ENCODE measurements around the gene NCAN. TPM values are rescaled to one million over a fixed set of nuclear protein-coding genes. Genes with fewer than 3 reads are reported as not detected.

Gene NCAN
- not detected in 2 replicates for total RNA-seq

DNA sequence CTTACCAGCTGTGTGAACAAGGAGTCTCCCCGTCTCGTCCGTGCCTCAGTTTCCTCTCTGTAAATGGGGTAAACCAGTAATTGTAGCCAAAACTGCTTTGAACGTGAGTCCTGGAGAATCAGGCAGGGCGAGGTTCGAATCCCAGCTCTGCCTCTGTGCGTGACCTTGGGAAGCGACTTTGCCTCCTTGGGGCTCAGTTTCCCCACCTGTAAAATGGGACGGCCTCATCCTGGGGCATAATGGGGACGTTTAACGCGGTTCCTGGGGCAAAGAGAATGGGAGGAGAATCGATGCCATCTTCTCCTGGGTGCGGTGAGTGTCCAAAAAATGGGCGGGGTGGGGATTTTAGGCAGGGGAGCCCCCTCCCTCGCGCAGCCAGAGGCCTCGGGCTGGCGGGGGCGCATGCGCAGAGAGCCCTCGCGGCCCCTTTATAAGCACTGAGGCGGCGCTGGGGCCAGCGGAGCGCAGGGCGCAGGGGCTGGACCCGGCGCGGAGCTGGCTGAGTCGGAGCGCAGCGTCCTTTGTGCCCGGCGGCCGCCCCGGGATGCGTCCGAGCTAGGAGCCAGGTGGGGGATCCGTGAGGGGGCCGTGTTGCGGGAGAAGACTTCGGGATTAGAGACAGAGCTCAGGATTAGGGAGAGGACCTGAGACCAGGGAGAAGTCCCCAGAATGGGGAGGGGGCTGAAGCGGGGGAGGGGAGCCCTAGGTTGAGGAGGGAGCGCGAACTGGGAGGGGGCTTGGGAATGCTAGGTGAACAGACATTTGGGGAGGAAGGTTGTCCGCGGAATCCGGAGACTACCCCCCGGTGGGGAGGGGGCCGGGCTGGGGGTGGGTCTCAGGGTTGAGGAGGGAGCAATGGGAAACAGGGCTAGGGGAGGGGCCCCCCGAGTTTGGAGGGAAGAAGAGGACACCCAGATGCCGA is at the start of gene NCAN:
NCAN (plus strand) TSS at position 460 of the 922 bp plus-strand sequence. CDS start 4,996 bp downstream, outside the sequence.

DNA sequence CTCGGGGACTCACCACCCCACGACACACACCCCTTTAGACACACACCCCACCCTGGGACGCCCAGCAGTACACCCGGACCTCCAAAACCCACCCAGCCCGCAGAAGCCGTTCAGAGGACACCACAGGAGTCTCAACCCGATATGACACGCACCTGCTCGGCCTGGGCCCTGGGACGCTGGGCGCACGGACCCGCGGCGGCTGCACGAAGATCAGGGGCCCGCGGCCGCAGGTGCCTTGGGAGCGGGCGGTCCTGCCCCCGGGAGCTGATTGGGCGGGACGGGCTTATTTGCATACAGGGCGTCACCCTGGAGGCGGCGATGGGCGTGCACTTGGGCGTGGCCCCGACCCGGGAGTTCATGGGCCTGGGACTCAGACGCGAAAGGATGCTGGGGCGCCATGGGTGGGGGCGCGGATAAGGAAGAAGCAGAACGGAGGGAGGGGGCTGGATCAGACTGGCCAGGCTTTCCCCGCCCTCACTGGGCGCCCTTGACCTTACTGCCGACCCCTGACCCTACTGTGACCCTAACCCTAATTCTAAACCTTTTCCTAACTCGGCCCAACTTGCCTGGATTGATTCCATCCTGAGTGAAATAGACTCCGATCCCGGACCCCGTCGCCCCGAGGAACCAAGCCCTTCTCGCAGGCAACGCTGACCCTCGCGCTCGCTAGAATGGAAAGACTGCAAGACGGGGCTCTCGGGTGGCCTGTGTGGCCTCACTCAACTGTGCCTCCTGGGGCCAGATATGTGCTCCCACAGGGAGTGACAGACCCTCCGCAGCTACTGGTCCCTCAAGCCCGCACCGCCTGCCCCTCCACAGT is 41.5 kb upstream of the NCAN start, which contains the start of gene MEF2B:
MEF2B (minus strand) TSS at position 211 of the 820 bp plus-strand sequence. CDS start 19,528 bp downstream, outside the sequence.

DNA sequence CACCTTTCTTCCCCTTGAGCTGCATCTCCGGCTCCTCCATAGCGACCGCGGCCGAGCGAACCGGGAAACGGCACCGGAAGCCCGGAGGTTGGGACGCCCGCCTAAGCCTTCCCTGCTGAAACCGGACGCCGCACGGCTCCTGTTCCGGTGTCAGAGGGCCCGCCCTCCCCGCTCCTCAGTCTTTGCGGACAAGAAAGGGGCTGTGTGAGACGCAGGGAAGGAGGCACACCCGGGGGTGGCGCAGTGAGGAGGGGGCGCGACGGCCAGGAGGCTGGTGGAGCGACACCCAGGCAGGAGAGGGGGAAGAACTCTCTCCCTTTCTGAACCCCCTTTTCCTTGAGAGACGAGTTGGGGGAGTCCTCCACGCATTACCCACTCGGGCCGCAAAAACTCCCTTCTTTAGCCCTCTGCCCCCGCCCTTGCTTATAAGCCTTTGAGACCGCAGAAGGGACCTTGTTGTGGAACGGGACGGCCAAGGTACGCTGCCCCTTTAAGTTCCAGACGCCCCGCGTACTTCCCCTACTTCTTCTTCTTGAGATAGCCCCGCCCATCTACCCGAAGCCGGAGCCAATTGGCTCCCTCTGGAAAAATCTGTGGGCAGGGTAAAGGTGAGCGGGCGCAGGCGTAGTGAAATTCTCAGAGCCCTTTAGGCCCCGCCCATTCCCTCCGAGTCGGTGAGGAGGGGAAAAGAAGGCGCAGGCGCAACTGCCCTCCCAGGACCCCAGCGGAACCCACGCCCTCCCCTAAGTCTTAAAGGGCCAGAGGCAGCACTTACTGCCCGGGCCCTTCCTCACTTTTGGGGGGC is 19.5 kb upstream of the NCAN start, which contains the start of the genes BORCS8 and RFXANK:
BORCS8 (minus strand) TSS at position 75 of the 805 bp plus-strand sequence; CDS start at position 40, 35 bp downstream.
RFXANK (plus strand) TSS at position 181 of the 805 bp plus-strand sequence. CDS start 1,689 bp downstream, outside the sequence.

DNA sequence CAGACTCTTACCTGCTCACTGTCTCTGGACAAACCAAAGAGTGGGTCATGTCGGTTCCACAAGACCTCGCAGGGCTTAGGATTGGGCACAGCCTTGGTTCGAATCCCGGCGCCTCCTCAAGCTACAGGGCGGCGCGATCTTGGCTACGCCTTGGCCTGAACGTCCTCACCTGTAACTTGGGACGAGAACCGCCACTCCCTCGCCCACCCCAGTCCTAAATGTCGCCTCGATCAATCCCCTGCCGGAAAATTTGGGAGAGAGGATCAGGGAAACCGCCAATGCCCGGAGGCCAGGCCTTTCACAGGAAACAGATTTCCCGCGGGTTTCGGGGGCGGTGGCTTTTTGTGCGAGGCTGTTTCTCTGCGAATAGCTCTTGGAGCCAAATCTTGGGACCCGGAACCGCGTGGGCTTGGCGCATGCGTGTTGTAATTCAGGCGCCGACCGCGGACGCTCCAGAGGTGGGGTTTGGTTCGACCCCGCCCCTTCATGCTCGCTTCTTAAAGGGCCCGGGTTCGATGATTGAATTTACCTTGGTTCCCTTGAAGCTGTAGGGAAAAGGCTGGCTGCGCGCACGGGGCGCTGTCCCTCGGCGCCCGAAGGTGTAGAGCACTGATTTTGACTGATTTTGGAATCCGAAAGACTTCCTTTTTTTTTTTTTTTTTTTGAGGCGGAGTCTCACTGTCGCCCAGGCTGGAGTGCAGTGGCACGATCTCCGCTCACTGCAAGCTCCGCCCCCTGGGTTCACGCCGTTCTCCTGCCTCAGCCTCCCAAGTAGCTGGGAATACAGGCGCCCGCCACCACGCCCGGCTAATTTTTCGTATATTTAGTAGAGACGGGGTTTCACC is 8.5 kb upstream of the NCAN start, which contains the start of gene NR2C2AP:
NR2C2AP (minus strand) TSS at position 403 of the 845 bp plus-strand sequence; CDS start at position 49, 354 bp downstream.

Other genes with a start within 250 kb of the NCAN start
- 18.8 and 22.7 TPM in 2 replicates for gene SUGP2, start 178.4 kb upstream of the NCAN start, total RNA-seq
- gene ARMC6, start 178.4 kb upstream of the NCAN start, total RNA-seq = 56.9 and 71.3 TPM in 2 replicates
- 1.3 and 1.4 TPM in 2 replicates for gene SLC25A42, start 148.0 kb upstream of the NCAN start, total RNA-seq
- 34.1 and 44.3 TPM in 2 replicates for gene TMEM161A, start 73.5 kb upstream of the NCAN start, total RNA-seq
- gene MEF2B, start 41.7 kb upstream of the NCAN start, total RNA-seq = 0.21 TPM in 1 of 2 replicates, not detected in the other
- 6.6 and 13.0 TPM in 2 replicates for gene BORCS8, start 19.8 kb upstream of the NCAN start, total RNA-seq
- gene RFXANK, start 19.7 kb upstream of the NCAN start, total RNA-seq = 45.4 and 93.0 TPM in 2 replicates
- gene NR2C2AP, start 8.5 kb upstream of the NCAN start, total RNA-seq = 27.2 and 28.8 TPM in 2 replicates
- not detected in 2 replicates for gene TM6SF2, start 61.3 kb downstream of the NCAN start, total RNA-seq
- 10.2 and 15.9 TPM in 2 replicates for gene SUGP1, start 108.6 kb downstream of the NCAN start, total RNA-seq
- gene MAU2, start 108.9 kb downstream of the NCAN start, total RNA-seq = 23.4 and 25.3 TPM in 2 replicates
- gene GATAD2A, start 193.7 kb downstream of the NCAN start, total RNA-seq = 36.0 and 61.7 TPM in 2 replicates